ENCODE measurements around the gene ELFN2.

The ELFN2 gene

DNA sequence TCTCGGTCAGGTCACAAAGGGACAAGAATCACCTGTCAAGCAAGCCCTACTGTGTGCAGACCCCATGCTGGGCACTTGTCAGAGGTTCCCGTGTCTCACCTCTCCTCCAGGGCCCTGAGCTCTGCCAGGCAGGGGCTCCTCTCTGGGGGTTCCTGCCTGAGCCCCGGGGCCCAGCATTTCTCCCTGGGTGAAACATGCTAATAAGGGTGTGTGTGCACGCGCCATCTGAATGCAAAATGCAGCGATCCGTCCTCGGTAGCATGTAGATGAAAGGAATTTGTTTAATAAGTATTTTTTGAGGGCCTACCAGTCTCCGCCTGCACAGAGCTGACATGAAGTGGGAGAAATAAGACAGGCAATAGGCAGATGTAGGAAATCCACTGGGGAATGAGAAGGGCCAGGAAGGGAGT is 5.8 kb downstream of the ELFN2 start (continued):
- TF ChIP-seq, protein P1, sequence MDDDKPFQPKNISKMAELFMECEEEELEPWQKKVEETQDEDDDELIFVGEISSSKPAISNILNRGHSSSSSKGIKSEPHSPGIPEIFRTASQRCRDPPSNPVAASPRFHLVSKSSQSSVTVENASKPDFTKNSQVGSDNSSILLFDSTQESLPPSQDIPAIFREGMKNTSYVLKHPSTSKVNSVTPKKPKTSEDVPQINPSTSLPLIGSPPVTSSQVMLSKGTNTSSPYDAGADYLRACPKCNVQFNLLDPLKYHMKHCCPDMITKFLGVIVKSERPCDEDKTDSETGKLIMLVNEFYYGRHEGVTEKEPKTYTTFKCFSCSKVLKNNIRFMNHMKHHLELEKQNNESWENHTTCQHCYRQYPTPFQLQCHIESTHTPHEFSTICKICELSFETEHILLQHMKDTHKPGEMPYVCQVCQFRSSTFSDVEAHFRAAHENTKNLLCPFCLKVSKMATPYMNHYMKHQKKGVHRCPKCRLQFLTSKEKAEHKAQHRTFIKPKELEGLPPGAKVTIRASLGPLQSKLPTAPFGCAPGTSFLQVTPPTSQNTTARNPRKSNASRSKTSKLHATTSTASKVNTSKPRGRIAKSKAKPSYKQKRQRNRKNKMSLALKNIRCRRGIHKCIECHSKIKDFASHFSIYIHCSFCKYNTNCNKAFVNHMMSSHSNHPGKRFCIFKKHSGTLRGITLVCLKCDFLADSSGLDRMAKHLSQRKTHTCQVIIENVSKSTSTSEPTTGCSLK (tag by site-specific recombination; IDR thresholded peaks at IDR 0.05), result no peak
- TF ChIP-seq ZNF521 (tag by site-specific recombination; IDR thresholded peaks at IDR 0.05) (no peak), KLF16 (tag by site-specific recombination; IDR thresholded peaks at IDR 0.05) (no peak), HOXD13 (CRISPR knock-in tag; IDR thresholded peaks at IDR 0.05; ENCODE audit: borderline replicate concordance) (no peak), KLF7 (tag by site-specific recombination; IDR thresholded peaks at IDR 0.05; ENCODE audit: borderline replicate concordance) (no peak), ZNF473 (tag by site-specific recombination; IDR thresholded peaks at IDR 0.05) (no peak), ZNF266 (tag by site-specific recombination; IDR thresholded peaks at IDR 0.05; ENCODE audit: low read depth) (no peak), OSR2 (tag by site-specific recombination; IDR thresholded peaks at IDR 0.05) (no peak), ZNF157 (tag by site-specific recombination; IDR thresholded peaks at IDR 0.05) (no peak)

DNA sequence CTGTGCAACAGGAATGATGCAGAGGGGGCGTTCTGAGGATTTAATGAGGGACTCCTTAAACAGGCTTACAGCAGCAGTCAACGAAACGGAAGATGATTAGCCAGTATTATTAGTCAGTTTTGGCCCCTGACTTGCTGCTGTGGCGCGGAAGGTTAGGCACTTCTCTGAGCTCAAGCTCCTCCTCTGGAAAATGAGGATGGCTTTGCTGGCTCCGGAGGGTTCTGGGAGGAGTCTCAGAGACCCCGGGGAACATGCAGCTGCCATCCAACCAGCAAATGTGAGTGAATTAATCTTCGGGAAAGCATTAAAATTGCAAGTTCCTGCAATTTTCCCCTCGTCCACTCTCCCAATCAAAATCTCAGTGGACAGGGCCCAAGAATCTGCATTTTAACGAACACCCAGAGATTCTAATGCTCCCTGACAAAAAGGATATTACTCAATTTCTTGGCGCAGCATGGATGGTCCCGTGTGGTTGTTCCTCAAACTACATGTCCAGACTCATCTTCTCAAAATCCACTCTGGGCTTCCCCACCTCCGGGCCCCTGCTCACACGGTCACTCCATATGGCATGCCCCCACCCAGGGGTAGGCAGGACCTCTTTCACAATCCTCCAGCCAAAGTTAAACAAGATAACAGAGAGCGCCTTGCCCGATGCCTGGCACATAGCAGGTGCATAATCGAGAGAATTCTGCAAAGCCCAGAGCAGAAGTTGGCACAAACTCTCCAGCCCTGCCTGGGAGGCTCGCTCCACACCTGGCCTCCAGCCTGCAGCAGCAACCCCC is 6.4 kb downstream of the ELFN2 start:
- ChIA-PET POLR2A (no interaction called here), CTCF (no interaction called here)
- Histone ChIP-seq H3K27ac (ENCODE audit: extremely low read depth, low read depth, low read length) (no peak overlapping the region), H3K4me3 (ENCODE audit: low read depth, low read length) (no peak overlapping the region), H3K9me3 (ENCODE audit: control insufficient read depth, insufficient read depth, low read depth, low read length) (no peaks in the 10 kb centered on the region), H3K36me3 (ENCODE audit: control insufficient read depth in 2 of 2, insufficient read depth in 1 of 2, low read length in 2 of 2) (no peaks in the 10 kb centered on the region), H3K4me1 (ENCODE audit: control insufficient read depth, insufficient read depth, low read length) (no peaks in the 10 kb centered on the region)
- TF ChIP-seq KLF10 (tag by site-specific recombination; IDR thresholded peaks at IDR 0.05) (no peak), PRDM1 (tag by site-specific recombination; IDR thresholded peaks at IDR 0.05) (no peak), ZNF792 (tag by site-specific recombination; IDR thresholded peaks at IDR 0.05) (no peak), ZNF610 (tag by site-specific recombination; IDR thresholded peaks at IDR 0.05; ENCODE audit: borderline replicate concordance) (no peak), ZNF274 (IDR thresholded peaks at IDR 0.05; ENCODE audit: low read length) (no peak), ZNF274 (tag by site-specific recombination; IDR thresholded peaks at IDR 0.05; ENCODE audit: borderline replicate concordance) (no peak), ZBTB7A (tag by site-specific recombination; IDR thresholded peaks at IDR 0.05; ENCODE audit: low read depth) (no peak), ZNF558 (tag by site-specific recombination; IDR thresholded peaks at IDR 0.05) (no peak), SCRT1 (tag by site-specific recombination; IDR thresholded peaks at IDR 0.05; ENCODE audit: borderline replicate concordance) (no peak), ZNF677 (tag by site-specific recombination; IDR thresholded peaks at IDR 0.05) (no peak), ZNF169 (tag by site-specific recombination; IDR thresholded peaks at IDR 0.05) (no peak), SALL2 (tag by site-specific recombination; IDR thresholded peaks at IDR 0.05; ENCODE audit: borderline replicate concordance) (no peak), ZNF248 (tag by site-specific recombination; IDR thresholded peaks at IDR 0.05) (no peak)
- TF ChIP-seq, protein P2, sequence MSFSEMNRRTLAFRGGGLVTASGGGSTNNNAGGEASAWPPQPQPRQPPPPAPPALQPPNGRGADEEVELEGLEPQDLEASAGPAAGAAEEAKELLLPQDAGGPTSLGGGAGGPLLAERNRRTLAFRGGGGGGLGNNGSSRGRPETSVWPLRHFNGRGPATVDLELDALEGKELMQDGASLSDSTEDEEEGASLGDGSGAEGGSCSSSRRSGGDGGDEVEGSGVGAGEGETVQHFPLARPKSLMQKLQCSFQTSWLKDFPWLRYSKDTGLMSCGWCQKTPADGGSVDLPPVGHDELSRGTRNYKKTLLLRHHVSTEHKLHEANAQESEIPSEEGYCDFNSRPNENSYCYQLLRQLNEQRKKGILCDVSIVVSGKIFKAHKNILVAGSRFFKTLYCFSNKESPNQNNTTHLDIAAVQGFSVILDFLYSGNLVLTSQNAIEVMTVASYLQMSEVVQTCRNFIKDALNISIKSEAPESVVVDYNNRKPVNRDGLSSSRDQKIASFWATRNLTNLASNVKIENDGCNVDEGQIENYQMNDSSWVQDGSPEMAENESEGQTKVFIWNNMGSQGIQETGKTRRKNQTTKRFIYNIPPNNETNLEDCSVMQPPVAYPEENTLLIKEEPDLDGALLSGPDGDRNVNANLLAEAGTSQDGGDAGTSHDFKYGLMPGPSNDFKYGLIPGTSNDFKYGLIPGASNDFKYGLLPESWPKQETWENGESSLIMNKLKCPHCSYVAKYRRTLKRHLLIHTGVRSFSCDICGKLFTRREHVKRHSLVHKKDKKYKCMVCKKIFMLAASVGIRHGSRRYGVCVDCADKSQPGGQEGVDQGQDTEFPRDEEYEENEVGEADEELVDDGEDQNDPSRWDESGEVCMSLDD (tag by site-specific recombination; IDR thresholded peaks at IDR 0.05), result no peak
- TF ChIP-seq, protein P3, sequence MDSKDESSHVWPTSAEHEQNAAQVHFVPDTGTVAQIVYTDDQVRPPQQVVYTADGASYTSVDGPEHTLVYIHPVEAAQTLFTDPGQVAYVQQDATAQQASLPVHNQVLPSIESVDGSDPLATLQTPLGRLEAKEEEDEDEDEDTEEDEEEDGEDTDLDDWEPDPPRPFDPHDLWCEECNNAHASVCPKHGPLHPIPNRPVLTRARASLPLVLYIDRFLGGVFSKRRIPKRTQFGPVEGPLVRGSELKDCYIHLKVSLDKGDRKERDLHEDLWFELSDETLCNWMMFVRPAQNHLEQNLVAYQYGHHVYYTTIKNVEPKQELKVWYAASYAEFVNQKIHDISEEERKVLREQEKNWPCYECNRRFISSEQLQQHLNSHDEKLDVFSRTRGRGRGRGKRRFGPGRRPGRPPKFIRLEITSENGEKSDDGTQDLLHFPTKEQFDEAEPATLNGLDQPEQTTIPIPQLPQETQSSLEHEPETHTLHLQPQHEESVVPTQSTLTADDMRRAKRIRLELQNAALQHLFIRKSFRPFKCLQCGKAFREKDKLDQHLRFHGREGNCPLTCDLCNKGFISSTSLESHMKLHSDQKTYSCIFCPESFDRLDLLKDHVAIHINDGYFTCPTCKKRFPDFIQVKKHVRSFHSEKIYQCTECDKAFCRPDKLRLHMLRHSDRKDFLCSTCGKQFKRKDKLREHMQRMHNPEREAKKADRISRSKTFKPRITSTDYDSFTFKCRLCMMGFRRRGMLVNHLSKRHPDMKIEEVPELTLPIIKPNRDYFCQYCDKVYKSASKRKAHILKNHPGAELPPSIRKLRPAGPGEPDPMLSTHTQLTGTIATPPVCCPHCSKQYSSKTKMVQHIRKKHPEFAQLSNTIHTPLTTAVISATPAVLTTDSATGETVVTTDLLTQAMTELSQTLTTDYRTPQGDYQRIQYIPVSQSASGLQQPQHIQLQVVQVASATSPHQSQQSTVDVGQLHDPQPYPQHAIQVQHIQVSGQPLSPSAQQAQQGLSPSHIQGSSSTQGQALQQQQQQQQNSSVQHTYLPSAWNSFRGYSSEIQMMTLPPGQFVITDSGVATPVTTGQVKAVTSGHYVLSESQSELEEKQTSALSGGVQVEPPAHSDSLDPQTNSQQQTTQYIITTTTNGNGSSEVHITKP (tag by site-specific recombination; IDR thresholded peaks at IDR 0.05), result no peak
- TF ChIP-seq, protein P4, sequence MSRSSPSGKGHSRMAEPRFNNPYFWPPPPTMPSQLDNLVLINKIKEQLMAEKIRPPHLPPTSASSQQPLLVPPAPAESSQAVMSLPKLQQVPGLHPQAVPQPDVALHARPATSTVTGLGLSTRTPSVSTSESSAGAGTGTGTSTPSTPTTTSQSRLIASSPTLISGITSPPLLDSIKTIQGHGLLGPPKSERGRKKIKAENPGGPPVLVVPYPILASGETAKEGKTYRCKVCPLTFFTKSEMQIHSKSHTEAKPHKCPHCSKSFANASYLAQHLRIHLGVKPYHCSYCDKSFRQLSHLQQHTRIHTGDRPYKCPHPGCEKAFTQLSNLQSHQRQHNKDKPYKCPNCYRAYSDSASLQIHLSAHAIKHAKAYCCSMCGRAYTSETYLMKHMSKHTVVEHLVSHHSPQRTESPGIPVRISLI (tag by site-specific recombination; IDR thresholded peaks at IDR 0.05), result no peak
- TF ChIP-seq, protein P5, sequence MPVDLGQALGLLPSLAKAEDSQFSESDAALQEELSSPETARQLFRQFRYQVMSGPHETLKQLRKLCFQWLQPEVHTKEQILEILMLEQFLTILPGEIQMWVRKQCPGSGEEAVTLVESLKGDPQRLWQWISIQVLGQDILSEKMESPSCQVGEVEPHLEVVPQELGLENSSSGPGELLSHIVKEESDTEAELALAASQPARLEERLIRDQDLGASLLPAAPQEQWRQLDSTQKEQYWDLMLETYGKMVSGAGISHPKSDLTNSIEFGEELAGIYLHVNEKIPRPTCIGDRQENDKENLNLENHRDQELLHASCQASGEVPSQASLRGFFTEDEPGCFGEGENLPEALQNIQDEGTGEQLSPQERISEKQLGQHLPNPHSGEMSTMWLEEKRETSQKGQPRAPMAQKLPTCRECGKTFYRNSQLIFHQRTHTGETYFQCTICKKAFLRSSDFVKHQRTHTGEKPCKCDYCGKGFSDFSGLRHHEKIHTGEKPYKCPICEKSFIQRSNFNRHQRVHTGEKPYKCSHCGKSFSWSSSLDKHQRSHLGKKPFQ (tag by site-specific recombination; IDR thresholded peaks at IDR 0.05), result no peak
